Right kidney (tissue), 1 donor: ENCODE measurements around the gene SLC25A36.
"Not testable (repeated sequence)": the region's sequence is repeated elsewhere in the genome, so short reads cannot be mapped to it uniquely, and the experiment has no call there.

Experiments
- DNase-seq: peaks from one replicate; pipeline ENCODE4 v3.0.0-alpha.2; 2016

Gene SLC25A36

DNA sequence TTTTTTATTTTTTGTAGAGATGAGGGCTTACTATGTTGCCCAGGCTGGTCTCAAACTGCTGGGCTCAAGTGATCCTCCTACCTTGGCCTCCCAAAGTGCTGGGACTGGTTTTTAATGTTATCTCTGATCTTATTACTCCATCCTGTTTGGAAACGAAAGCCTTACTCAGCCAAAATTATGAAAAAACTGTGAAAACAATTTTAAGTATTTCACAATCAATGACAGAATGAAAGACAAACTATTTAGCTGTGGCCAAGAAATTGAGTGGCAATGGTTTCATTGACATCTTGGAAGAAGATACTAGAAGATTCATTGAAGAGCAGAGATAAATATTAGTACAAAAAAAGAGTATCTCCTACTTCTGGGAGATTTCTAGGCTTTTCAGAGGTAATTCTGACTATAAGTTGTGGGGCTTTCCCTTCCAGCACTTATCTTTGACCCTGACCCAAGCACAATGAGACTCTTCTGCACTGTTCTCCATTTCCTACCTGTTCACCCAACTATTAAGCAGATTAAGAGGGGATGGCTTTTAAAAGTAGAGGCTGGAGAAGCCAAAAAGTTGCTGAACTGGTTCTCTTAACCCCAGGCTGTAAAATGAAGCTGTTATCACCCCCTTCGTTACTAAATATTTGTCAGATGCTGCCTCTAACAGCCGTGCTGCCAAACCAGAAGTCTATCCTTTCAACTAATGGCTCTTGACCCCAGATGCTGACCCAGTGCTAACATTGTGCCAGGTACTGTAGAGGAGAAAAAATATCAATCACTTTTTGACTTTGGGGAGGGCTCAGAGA is 14.2 kb upstream of the SLC25A36 start:
- no peak for DNase-seq

DNA sequence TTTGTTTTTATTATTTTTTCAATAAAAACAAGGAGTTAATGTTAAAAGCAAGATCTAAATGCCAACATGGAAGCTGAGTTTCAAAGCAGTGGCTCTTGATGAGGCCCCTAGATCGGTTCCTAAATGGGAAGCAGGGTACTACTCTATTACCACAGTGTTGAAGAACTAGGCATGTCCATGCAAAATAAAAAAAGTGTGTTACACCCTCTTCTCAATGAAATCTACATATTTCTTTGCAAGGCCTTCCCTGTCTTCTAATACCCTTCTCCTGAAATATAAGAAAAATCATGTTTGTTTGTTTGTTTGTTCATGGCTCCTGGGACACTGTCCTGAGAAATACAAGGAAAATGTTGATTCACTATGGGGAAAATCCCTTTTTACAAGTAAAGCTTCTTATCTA is 12.2 kb upstream of the SLC25A36 start:
- DNase-seq = no peak

DNA sequence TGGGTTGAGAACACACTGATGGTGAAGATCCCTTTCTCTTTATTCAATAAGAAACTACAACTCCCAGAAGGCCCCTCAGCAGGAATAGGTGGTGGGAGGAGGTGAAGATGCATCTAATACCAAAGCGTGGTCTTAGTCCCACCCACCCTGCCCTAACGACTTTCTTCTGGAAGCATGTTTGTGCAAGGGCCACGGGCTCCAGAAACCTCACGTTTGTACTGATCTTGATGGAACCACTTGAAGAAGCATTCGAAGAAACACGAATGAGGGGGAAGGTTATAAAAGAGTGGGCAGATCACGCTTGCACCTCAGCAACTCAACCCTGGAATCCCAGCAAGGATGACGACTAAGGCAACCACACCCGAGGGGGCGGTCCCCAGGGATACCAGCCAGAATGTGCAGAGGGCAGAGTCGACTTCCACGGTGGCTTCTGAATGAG is 10.6 kb upstream of the SLC25A36 start:
- DNase-seq = no peak

DNA sequence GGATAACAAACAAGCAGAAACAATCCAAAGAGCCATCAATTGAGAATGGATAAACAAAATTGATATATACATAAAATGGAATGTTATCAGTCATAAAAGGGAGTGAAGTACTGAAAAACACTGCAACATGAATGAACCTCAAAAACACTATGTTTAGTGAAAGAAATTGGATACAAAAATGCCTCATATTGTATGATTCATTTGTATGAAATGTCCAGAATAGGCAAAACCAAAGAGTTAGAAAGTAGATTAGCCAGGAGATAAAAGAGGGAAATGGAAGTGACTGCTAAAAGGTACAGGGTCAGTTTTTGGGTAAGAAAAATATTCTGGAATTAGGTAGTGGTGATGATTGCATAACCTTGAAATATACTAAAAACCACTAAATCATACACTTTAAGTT is 9.8 kb upstream of the SLC25A36 start:
- no peak for DNase-seq

DNA sequence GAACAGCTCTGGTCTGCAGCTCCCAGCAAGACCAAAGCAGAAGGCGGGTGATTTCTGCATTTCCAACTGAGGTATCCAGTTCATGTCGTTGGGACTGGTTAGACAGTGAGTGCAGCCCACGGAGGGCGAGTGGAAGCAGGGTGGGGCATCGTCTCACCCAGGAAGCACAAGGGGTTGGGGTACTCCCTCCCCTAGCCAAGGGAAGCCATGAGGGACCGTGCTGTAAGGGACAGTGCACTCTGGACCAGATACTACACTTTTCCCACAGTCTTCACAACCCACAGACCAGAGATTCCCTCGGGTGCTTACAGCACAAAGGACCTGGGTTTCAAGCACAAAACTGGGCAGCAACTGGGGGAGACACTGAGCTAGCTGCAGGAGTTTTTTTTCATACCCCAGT is 8.5 kb upstream of the SLC25A36 start:
- DNase-seq = no peak

DNA sequence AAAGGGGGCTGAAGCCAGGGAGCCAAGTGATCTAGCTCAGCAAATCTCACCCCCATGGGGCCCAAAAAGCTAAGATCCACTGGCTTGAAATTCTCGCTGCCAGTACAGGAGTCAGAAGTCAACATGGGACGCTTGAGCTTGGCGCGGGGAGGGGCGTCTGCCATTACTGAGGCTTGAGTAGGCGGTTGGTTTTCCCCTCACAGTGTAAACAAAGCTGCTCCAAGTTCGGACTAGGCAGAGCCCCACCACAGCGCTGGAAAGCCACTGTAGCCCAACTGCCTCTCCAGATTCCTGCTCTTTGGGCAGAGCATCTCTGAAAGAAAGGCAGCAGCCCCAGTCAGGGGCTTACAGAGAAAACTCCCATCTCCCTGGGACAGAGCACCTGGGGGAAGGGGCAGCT is 8.1 kb upstream of the SLC25A36 start:
- no peak for DNase-seq

DNA sequence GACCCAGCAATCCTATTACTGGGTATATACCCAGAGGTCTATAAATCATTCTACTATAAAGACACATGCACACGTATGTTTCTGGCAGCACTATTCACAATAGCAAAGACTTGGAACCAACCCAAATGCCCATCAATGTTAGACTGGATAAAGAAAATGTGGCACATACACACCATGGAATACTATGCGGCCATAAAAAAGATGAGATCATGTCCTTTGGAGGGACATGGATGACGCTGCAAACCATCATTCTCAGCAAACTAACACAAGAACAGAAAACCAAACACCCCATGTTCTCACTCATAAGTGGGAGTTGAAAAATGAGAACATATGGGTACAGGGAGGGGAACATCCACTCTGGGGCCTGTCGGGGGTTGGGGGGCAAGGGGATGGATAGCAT is 2.3 kb upstream of the SLC25A36 start:
- not testable (repeated sequence) for DNase-seq

DNA sequence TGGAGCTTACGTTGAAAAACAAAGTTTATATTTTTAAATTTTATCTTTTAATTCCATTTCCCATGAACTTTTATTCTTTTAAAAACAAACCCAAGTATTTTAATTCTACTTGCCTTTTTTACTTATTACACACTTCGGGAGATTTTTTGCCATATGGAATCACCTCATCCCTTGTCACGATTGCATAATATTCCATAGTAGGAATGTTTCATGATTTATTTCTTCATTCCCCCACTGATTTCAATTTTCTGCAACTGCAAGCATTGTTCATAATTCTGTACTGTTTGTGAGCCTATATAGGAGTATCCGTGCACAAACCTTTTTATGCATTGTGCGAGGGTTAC is 574 bp upstream of the SLC25A36 start:
- no peak for DNase-seq

DNA sequence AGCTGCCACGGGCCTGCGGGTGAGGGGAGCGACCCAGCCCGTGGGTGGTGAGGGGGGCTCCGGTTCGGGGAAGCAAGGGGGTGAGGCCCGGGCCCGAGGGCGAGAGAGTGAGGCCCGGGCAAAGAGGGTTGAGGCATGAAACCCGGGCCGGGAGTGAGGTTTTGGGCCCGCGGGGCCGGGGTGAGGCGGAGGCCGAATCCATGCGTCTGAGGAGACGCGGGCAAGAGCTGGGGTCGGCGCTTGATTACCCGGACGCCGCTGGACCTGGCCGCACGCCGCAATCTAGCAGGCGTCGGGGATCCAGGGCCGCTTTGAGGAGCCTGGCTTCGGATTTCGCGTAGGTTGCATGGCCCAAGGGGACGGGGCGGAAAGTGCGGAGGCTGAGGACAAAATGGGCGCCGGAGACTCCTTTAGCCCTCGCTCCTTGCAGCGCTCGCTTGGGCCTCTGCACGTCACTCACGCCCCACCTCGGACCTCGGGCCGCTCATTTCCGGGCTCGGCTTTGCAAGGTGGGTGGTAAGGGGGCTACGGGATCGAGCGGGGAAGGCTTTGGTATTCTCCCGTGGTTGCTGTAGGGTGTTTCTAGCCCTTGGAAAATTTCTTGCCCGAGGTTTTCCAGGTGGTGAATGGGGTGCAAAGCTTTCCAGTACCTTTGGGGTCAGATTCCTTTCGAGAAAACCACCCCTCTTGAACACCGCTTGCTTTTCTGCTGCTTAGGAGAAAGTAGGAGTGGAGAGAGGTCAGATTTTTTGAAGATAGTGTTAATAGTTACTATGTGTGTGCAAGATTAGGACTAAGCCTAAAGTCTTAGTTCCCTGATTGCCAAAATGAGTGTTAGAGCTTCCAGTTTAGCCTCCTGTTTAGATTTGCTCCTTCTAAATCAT is 827 bp downstream of the SLC25A36 start:
- peak; percentile 93 for DNase-seq

DNA sequence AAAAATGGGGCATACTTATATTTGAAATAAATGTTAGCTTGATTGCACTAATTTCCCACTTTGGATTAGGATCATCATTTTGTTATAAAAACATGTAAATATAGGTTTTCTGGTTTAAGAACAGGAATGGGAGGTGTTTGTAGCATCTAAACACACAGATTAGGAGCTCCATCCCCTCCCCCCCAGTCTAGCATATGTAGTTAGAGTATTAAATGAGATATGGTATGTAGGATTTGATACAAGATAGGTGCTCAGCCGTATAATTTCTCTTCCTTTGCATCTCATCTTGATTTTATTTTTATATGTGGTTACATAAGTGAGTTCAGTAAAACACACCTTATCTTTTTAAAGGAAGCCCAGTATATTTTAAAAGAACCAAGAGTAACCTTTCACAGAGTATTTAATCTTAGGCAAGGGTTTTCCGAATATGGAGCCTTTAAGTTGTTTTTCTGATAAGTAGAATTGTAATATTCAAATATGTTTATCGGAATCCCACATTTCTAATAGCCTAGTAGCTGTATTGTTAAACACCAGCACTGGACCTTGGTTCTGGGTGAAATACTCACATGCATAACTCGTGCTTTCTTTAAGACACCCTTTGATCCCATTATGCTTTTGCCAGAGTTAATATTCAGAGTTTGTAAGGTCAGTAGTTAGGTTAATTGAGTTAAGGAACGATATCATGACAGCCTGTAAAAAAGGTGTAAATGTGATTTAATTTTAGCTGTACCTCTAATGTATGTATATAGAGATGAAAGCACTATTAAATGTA is 2.3 kb downstream of the SLC25A36 start:
- no peak for DNase-seq

DNA sequence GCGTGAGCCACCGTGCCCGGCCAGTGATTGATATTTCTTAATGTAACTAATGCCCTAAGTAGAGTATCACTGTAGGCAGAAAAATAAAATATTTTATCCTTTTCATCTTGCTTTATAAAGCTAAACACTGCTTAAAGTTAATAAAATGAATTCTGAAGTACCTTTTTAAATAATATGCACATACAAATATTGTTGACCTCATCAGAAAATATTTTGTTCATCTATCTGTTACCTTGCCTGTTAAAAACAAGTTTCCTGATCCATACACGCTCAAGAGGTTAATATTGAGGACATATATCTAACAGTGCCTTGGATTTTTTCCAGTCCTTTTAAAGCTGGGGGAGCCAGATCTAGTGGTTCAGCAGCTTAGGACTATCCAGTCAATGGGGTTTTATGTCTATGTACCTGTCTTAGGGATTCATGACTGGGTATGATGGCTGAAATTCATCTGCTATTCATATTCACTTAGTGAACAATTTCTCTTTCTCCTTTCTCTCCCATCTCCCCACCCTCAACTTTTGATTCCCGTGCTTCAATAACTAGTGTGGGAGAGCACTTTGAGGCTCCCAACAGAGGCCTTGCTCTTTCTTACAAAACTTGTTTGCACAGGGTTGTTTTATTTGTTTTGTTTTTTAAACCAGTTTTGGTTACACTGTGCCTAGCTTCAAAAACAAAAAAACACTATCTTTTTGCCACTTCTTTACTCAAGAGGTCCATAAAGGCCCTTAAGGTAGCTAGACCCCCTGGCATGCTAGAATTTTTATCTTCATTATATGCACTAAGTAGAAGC is 7.0 kb downstream of the SLC25A36 start:
- DNase-seq = no peak

DNA sequence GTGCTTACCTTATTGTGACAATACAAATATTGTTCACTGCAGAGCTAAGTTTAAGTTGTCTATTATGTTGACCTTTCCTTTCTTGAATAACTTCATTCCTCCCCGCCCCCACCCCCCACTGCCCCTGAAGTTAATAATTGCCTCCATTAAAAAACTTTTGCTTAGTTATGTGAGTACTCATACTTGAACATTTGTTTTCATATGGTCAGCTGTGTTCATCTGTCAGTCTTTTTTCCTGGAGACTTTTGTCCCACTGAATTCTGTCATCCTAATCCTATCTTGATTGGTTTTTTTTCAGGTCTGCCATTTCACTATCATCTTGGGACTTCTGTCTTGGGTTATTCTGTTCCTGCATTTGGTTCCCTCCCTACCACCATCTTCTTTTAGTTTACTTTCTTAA is 8.5 kb downstream of the SLC25A36 start:
- no peak for DNase-seq

DNA sequence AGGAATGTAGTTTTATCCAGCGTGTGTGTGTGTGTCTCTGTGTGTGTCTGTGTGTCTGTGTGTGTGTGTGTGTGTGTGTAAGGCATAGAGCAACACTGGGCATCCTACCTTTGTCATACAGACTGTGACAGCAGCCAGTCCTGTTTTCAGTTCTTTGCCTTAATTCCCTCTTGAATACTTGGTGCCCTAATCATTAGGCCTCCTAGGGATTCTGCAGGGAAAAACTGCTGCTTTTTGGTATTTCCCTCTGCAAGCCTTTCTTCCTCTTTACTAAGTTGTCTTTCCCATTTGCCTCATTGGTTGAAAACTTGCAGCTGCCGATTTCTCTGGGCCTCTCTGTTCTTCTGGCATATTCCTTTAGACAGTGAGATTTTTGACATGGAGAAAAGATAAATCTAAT is 9.2 kb downstream of the SLC25A36 start:
- no peak for DNase-seq

DNA sequence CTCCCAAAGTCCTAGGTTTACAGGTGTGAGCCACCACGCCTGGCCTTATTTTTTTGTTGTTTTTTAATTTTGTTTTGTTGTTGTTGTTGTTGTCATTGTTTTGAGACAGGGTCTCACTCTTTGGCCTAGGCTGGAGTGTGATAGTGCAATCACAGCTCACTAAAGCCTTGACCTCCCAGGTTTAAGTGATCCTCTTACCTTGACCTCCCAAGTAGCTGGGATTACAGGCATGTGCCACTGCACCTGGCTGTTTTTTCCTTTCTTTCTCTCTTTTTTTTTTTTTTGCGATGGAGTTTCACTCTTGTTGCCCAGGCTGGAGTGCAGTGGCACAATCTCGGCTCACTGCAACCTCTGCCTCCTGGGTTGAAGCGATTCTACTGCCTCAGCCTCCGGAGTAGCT is 10.1 kb downstream of the SLC25A36 start:
- DNase-seq = not testable (repeated sequence)

DNA sequence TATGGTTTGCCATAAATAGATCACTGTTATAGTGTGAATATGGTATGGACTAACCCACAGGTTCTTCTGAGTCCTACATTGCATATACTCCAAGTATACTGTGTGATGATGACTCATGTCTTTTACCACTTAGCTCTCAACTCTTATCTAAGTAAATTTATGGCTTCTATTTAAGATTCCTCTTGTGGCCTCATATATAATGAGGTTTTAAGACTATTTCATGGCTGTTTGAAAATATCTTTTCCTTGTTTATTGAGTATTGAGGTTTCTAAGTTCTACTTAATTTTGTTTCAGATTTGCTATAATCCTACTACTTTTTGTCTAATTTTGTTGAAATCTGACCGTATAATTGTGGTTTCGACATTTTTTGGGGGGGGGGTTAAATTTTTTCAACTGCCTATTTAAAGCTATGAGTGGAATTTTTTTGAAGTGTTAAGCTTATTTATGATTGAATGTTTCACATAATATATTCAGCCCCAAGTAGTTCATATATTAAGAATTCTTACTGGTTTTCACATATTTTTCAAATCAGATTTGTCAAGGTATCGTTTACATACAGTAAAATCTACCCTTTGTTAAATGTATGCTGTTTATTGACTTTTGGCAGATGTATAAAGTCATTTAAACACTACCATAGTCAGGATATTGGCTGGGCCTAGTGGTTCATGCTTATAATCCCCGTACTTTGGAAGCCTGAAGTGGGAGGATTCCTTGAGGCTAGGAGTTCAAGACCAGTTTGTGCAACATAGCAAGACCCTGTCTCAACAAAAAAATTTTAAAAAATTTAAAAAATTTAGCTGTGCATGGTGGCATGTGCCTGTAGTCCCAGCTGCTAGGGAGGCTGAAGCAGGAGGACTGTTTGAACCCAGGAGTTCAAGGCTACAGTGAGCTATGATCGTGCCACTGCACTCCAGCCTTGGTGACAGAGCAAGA is 11.7 kb downstream of the SLC25A36 start:
- no peak for DNase-seq

DNA sequence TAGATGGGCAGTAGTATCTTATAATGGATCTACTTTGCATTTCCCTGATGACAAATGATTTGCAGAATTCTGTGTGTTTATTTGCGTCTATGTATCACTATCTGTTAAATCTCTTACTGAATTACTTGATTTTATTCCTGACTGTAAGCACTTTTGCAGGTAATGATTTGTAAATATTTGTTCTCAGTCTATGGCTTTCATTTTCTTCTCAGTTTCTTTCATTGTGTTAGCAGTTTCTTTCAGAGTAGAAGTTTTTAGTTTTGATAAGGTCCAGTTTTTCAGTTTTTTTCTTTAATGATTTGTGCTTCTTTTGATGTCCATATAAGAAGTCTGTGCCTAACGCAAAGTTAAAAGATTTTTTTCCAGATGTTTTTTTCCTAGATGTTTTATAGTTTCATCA is 12.9 kb downstream of the SLC25A36 start:
- DNase-seq = no peak

DNA sequence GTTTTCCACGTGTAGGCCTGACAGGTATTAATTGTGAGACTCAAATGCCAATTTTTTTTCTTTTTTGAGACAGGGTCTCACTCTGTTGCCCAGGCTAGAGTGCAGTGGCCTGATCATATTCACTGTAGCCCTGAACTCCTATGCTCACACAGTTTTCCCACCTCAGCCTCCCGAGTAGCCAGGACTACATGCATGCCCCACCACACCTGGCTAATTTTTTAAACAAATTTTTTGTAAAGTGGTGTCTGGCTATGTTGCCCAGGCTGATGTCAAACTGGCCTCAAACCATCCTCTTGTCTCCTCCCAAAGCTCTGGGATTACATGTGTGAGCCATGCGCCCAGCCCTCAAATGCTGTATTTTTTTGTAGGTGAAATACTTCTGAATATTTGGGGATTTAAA is 14.0 kb downstream of the SLC25A36 start:
- DNase-seq = no peak

DNA sequence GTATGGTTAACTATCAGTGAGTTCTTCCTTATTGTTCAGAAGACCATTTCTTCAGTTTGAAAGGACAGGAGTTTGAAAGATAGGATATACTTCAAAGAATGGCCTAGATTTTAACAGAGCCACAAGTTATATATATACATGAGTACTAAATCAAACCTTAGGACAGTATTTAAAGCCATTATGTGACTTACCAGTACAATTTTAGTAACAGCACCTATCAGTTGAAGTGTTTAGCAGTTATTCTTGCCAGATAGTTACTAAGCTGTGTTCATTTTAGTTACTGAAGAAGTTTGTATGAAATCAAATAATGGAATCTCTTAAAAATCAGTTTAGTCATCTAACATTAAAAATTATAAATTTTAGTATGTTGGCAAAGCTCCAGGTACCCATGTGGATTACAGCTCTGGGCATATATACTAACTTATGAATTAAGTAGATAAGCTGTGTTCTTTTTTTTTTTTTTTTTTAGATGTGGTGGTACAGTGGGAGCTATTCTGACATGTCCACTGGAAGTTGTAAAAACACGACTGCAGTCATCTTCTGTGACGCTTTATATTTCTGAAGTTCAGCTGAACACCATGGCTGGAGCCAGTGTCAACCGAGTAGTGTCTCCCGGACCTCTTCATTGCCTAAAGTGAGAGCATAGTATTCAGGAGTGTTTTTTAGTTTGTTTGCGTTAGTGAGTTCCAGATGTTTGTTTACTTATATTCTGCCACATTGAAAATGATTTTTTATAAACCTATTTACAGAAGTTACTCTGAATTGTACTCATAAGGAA is 14.6 kb downstream of the SLC25A36 start:
- no peak for DNase-seq

DNA sequence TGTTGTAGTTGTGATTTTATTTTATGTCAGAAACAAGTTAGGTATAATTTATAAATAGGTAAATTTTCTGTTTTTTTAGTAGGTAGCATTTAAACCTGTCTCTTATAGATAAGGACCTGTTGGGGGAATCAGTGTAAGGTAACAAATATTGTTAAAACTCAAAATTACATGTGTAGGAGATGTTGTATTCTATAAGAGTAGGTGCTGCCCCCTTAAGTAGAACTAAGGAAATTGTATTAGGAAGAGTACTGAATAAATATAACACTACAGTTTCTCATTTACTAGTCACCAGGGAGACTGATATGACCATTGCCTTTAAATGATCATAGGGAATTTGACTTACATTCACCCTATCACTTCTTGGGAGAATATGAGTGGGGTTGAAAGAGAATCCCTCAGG is 31.2 kb downstream of the SLC25A36 start:
- no peak for DNase-seq

DNA sequence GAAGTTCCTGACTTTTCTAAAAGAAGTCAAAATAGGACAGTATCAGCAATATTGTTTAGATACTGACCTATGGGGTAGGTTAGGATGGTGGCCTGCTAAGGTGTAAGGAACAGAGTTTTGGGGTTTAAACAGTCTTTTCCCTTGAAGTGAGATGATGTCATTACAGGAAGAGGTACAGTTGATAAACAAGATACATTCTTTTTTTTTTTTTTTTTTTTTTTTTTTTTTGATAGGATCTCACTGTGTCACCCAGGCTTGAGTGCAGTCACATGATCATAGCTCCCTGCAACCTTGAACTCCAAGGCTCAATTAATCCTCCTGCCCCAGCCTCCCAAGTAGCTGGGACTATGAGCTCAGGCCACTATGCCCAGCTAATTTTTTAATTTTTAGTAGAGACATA is 33.3 kb downstream of the SLC25A36 start:
- DNase-seq = no peak
